GM23338 (cell line): Measurements from ENCODE around the gene ELANE. TPM values are rescaled to one million over a fixed set of nuclear protein-coding genes. Genes with fewer than 3 reads are reported as not detected.

Source experiments
- ATAC-seq: fragments of 200-7000 bp; cut with Tn5 transposase; 3 replicates; pipeline ENCODE4 v1.9.1; 2020
- DNase-seq: peaks from one replicate; pipeline ENCODE4 v3.0.0-alpha.2; 2015; ENCODE audit warnings: low spot score
- H2AFZ ChIP-seq: fragments of 200-600 bp; sonication (generic); 2 replicates; pipeline ENCODE4 v1.8.0; 2016; ENCODE audit warnings: antibody characterized with exemption, mild to moderate bottlenecking, moderate library complexity
- H3F3A ChIP-seq: fragments of 200-600 bp; sonication (generic); replicated peaks from 2 replicates; pipeline ENCODE4 v1.8.0; 2017; ENCODE audit warnings: antibody characterized with exemption, mixed run types, low read depth
- H3K27ac ChIP-seq: fragments of 200-600 bp; sonication (generic); 2 replicates; pipeline ENCODE4 v1.6.1; 2016; ENCODE audit warnings: low read depth
- H3K27me3 ChIP-seq: fragments of 200-600 bp; sonication (generic); 2 replicates; pipeline ENCODE4 v1.8.0; 2016; ENCODE audit warnings: mild to moderate bottlenecking, mixed run types, moderate library complexity; ENCODE audit not compliant: insufficient read depth
- H3K36me3 ChIP-seq: fragments of 200-600 bp; sonication (generic); 2 replicates; pipeline ENCODE4 v1.8.0; 2016; ENCODE audit warnings: mild to moderate bottlenecking; ENCODE audit not compliant: insufficient read depth
- H3K4me1 ChIP-seq: fragments of 200-600 bp; sonication (generic); 2 replicates; pipeline ENCODE4 v1.8.0; 2016; ENCODE audit warnings: mild to moderate bottlenecking, moderate library complexity; ENCODE audit not compliant: insufficient read depth
- H3K4me2 ChIP-seq: fragments of 200-600 bp; sonication (generic); 2 replicates; pipeline ENCODE4 v1.7.1; 2017; ENCODE audit warnings: mixed run types
- H3K4me3 ChIP-seq: fragments of 200-600 bp; sonication (generic); 2 replicates; pipeline ENCODE4 v1.6.1; 2016; ENCODE audit warnings: mixed run types
- H3K79me2 ChIP-seq: fragments of 200-600 bp; sonication (generic); replicated peaks from 2 replicates; pipeline ENCODE4 v1.8.0; 2017; ENCODE audit warnings: mild to moderate bottlenecking; ENCODE audit not compliant: insufficient read depth
- H3K9me2 ChIP-seq: fragments of 200-600 bp; sonication (generic); 2 replicates; pipeline ENCODE4 v1.8.0; 2017; ENCODE audit not compliant: insufficient read depth
- H4K20me1 ChIP-seq: fragments of 200-600 bp; sonication (generic); replicated peaks from 2 replicates; pipeline ENCODE4 v1.8.0; 2017; ENCODE audit warnings: mild to moderate bottlenecking; ENCODE audit not compliant: insufficient read depth
- H3K27ac Mint-ChIP-seq: 2 replicates; pipeline ENCODE4 v1.8.0; 2020; ENCODE audit warnings: inconsistent platforms, mild to moderate bottlenecking, moderate library complexity, mixed read lengths
- H3K27me3 Mint-ChIP-seq: 3 replicates; pipeline ENCODE4 v1.8.0; 2022; ENCODE audit warnings: low read depth, mild to moderate bottlenecking, moderate library complexity, mixed read lengths, inconsistent platforms; ENCODE audit not compliant: insufficient read depth, poor library complexity
- H3K36me3 Mint-ChIP-seq: 3 replicates; pipeline ENCODE4 v1.8.0; 2021; ENCODE audit warnings: low read depth, mild to moderate bottlenecking, inconsistent platforms, moderate library complexity, mixed read lengths
- H3K4me1 Mint-ChIP-seq: 3 replicates; pipeline ENCODE4 v1.8.0; 2020; ENCODE audit warnings: mild to moderate bottlenecking, inconsistent platforms, mixed read lengths
- H3K4me3 Mint-ChIP-seq: 3 replicates; pipeline ENCODE4 v1.8.0; 2021; ENCODE audit warnings: moderate library complexity, mild to moderate bottlenecking, inconsistent platforms, mixed read lengths
- H3K9me3 Mint-ChIP-seq: 3 replicates; pipeline ENCODE4 v1.8.0; 2020; ENCODE audit warnings: moderate library complexity, mild to moderate bottlenecking, inconsistent platforms, mixed read lengths
- CREB1 ChIP-seq: fragments of 250-450 bp; sonication (Bioruptor Pico); IDR thresholded peaks from 2 replicates; pipeline ENCODE4 v1.5.0; 2020; ENCODE audit warnings: low read depth, mild to moderate bottlenecking, moderate library complexity
- EZH2 ChIP-seq: fragments of 200-600 bp; sonication (generic); IDR thresholded peaks from one replicate; pipeline ENCODE4 v1.8.0; 2017; ENCODE audit warnings: antibody characterized with exemption, mild to moderate bottlenecking, low read depth; ENCODE audit not compliant: unreplicated experiment
- EZH2phosphoT487 ChIP-seq: fragments of 200-600 bp; sonication (generic); IDR thresholded peaks from one replicate; pipeline ENCODE4 v1.8.1; 2018; ENCODE audit warnings: antibody characterized with exemption; ENCODE audit not compliant: unreplicated experiment
- JUNB ChIP-seq: IDR thresholded peaks from one replicate; pipeline ENCODE4 v1.6.1; 2016; ENCODE audit warnings: antibody characterized with exemption; ENCODE audit not compliant: unreplicated experiment
- NANOG ChIP-seq: IDR thresholded peaks from 2 replicates; pipeline ENCODE4 v1.6.1; 2016; ENCODE audit warnings: antibody characterized with exemption, borderline replicate concordance
- POLR2AphosphoS5 ChIP-seq: IDR thresholded peaks from 2 replicates; pipeline ENCODE4 v1.6.1; 2016; ENCODE audit warnings: antibody characterized with exemption, low read depth
- STAT1 ChIP-seq: IDR thresholded peaks from one replicate; pipeline ENCODE4 v1.6.1; 2016; ENCODE audit warnings: antibody characterized with exemption; ENCODE audit not compliant: unreplicated experiment
- ZNF114 ChIP-seq: fragments of 250-450 bp; sonication (Bioruptor Pico); IDR thresholded peaks from 2 replicates; pipeline ENCODE4 v1.5.0; 2020; ENCODE audit warnings: mild to moderate bottlenecking, moderate library complexity
- ZNF331 ChIP-seq: fragments of 250-450 bp; sonication (Bioruptor Pico); IDR thresholded peaks from 2 replicates; pipeline ENCODE4 v1.5.0; 2020; ENCODE audit warnings: low read depth, mild to moderate bottlenecking, moderate library complexity
- polyA plus RNA-seq: library from polyadenylated mRNA; unstranded; fragments of >200 nt; fragmentation: Nextera tagmentation; extraction: Ambion mirVana; gene quantifications from 2 replicates; pipeline ENCODE4 v1.2.1, GENCODE V29; 2016
- total RNA-seq: library from RNA; depleted of rRNA; stranded (reverse); fragments of >200 nt; shearing (Covaris generic); gene quantifications from 2 replicates; pipeline ENCODE4 v1.2.3, GENCODE V29; 2014
- TF ChIP-seq, protein P1 (sequence below): IDR thresholded peaks from one replicate; pipeline ENCODE4 v1.6.1; 2018; ENCODE audit warnings: antibody characterized with exemption; ENCODE audit not compliant: unreplicated experiment
- TF ChIP-seq, protein P2 (sequence below): fragments of 250-450 bp; sonication (Bioruptor Pico); IDR thresholded peaks from 2 replicates; pipeline ENCODE4 v1.5.0; 2020; ENCODE audit warnings: mild to moderate bottlenecking, moderate library complexity
- TF ChIP-seq, protein P3 (sequence below): IDR thresholded peaks from 2 replicates; pipeline ENCODE4 v1.6.1; 2016; ENCODE audit warnings: antibody characterized with exemption
- TF ChIP-seq, protein P4 (sequence below), 2 experiments: fragments of 200-600 bp in 1 of 2; sonication (generic) in 1 of 2; conservative IDR thresholded peaks; 2 replicates each; pipeline versions ENCODE4 v1.5.1 to v1.6.1; 2016 to 2017; ENCODE audit warnings: antibody characterized with exemption in 2 of 2, low read depth in 2 of 2, mild to moderate bottlenecking in 2 of 2, moderate library complexity in 1 of 2

The ELANE gene
- total and polyA plus RNA-seq, 2 experiments from 2014 or later = not detected

DNA sequence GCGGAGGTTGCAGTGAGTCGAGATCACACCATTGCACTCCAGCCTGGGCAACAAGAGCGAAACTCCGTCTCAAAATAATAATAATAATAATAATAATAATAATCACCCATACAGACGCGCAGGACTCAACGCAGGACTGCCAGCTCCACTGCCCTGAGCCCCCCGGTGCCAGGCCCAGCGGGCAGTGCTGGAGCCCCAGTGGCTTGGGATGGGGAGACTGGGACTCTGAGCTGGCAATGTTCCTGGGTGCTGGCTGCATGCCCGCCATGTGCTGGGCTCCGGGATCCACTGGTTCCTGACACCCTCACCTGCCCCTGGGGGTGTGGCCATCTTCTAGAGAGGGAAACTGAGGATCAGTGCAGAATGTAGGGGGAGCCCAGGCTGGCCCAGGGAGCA lies 24.8 kb upstream of the ELANE start:
- Histone ChIP-seq H3K4me3 (no peak overlapping the region), H4K20me1 (no peaks in the 10 kb centered on the region), H3K27ac (no peak overlapping the region), H3K79me2 (no peaks in the 10 kb centered on the region), H3K9me2 (no peaks in the 10 kb centered on the region), H3K36me3 (no peaks in the 10 kb centered on the region), H3K27me3 (no peaks in the 10 kb centered on the region; the same call in 1 of the 2 replicates), H3K4me1 (peaks cover 9% of the 10 kb centered on the region; the same call in 1 of the 2 replicates), H2AFZ (no peak overlapping the region), H3K4me2 (no peak overlapping the region), H3F3A (no peaks in the 10 kb centered on the region)
- ATAC-seq (no peak), DNase-seq (no peak)
- H3K4me3 Mint-ChIP-seq = no peak overlapping the region
- peaks cover 9% of the 10 kb centered on the region for H3K27me3 Mint-ChIP-seq
- TF ChIP-seq, protein P1, sequence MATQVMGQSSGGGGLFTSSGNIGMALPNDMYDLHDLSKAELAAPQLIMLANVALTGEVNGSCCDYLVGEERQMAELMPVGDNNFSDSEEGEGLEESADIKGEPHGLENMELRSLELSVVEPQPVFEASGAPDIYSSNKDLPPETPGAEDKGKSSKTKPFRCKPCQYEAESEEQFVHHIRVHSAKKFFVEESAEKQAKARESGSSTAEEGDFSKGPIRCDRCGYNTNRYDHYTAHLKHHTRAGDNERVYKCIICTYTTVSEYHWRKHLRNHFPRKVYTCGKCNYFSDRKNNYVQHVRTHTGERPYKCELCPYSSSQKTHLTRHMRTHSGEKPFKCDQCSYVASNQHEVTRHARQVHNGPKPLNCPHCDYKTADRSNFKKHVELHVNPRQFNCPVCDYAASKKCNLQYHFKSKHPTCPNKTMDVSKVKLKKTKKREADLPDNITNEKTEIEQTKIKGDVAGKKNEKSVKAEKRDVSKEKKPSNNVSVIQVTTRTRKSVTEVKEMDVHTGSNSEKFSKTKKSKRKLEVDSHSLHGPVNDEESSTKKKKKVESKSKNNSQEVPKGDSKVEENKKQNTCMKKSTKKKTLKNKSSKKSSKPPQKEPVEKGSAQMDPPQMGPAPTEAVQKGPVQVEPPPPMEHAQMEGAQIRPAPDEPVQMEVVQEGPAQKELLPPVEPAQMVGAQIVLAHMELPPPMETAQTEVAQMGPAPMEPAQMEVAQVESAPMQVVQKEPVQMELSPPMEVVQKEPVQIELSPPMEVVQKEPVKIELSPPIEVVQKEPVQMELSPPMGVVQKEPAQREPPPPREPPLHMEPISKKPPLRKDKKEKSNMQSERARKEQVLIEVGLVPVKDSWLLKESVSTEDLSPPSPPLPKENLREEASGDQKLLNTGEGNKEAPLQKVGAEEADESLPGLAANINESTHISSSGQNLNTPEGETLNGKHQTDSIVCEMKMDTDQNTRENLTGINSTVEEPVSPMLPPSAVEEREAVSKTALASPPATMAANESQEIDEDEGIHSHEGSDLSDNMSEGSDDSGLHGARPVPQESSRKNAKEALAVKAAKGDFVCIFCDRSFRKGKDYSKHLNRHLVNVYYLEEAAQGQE = no peak
- no peak for TF ChIP-seq JUNB
- TF ChIP-seq, protein P2, sequence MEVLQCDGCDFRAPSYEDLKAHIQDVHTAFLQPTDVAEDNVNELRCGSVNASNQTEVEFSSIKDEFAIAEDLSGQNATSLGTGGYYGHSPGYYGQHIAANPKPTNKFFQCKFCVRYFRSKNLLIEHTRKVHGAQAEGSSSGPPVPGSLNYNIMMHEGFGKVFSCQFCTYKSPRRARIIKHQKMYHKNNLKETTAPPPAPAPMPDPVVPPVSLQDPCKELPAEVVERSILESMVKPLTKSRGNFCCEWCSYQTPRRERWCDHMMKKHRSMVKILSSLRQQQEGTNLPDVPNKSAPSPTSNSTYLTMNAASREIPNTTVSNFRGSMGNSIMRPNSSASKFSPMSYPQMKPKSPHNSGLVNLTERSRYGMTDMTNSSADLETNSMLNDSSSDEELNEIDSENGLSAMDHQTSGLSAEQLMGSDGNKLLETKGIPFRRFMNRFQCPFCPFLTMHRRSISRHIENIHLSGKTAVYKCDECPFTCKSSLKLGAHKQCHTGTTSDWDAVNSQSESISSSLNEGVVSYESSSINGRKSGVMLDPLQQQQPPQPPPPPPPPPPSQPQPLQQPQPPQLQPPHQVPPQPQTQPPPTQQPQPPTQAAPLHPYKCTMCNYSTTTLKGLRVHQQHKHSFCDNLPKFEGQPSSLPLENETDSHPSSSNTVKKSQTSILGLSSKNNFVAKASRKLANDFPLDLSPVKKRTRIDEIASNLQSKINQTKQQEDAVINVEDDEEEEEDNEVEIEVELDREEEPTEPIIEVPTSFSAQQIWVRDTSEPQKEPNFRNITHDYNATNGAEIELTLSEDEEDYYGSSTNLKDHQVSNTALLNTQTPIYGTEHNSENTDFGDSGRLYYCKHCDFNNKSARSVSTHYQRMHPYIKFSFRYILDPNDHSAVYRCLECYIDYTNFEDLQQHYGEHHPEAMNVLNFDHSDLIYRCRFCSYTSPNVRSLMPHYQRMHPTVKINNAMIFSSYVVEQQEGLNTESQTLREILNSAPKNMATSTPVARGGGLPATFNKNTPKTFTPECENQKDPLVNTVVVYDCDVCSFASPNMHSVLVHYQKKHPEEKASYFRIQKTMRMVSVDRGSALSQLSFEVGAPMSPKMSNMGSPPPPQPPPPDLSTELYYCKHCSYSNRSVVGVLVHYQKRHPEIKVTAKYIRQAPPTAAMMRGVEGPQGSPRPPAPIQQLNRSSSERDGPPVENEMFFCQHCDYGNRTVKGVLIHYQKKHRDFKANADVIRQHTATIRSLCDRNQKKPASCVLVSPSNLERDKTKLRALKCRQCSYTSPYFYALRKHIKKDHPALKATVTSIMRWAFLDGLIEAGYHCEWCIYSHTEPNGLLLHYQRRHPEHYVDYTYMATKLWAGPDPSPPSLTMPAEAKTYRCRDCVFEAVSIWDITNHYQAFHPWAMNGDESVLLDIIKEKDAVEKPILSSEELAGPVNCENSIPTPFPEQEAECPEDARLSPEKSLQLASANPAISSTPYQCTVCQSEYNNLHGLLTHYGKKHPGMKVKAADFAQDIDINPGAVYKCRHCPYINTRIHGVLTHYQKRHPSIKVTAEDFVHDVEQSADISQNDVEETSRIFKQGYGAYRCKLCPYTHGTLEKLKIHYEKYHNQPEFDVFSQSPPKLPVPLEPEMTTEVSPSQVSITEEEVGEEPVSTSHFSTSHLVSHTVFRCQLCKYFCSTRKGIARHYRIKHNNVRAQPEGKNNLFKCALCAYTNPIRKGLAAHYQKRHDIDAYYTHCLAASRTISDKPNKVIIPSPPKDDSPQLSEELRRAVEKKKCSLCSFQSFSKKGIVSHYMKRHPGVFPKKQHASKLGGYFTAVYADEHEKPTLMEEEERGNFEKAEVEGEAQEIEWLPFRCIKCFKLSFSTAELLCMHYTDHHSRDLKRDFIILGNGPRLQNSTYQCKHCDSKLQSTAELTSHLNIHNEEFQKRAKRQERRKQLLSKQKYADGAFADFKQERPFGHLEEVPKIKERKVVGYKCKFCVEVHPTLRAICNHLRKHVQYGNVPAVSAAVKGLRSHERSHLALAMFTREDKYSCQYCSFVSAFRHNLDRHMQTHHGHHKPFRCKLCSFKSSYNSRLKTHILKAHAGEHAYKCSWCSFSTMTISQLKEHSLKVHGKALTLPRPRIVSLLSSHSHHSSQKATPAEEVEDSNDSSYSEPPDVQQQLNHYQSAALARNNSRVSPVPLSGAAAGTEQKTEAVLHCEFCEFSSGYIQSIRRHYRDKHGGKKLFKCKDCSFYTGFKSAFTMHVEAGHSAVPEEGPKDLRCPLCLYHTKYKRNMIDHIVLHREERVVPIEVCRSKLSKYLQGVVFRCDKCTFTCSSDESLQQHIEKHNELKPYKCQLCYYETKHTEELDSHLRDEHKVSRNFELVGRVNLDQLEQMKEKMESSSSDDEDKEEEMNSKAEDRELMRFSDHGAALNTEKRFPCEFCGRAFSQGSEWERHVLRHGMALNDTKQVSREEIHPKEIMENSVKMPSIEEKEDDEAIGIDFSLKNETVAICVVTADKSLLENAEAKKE (CRISPR knock-in tag) = no peak
- TF ChIP-seq ZNF114 (CRISPR knock-in tag) = no peak
- no peak for TF ChIP-seq ZNF331 (CRISPR knock-in tag)
- TF ChIP-seq, protein P3, sequence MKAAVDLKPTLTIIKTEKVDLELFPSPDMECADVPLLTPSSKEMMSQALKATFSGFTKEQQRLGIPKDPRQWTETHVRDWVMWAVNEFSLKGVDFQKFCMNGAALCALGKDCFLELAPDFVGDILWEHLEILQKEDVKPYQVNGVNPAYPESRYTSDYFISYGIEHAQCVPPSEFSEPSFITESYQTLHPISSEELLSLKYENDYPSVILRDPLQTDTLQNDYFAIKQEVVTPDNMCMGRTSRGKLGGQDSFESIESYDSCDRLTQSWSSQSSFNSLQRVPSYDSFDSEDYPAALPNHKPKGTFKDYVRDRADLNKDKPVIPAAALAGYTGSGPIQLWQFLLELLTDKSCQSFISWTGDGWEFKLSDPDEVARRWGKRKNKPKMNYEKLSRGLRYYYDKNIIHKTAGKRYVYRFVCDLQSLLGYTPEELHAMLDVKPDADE = no peak
- no peak for TF ChIP-seq POLR2AphosphoS5
- no peak for TF ChIP-seq STAT1
- TF ChIP-seq EZH2 = no peak
- no peak for TF ChIP-seq EZH2phosphoT487
- TF ChIP-seq CREB1 (CRISPR knock-in tag) = no peak
- no peak for TF ChIP-seq NANOG
- TF ChIP-seq, protein P4, sequence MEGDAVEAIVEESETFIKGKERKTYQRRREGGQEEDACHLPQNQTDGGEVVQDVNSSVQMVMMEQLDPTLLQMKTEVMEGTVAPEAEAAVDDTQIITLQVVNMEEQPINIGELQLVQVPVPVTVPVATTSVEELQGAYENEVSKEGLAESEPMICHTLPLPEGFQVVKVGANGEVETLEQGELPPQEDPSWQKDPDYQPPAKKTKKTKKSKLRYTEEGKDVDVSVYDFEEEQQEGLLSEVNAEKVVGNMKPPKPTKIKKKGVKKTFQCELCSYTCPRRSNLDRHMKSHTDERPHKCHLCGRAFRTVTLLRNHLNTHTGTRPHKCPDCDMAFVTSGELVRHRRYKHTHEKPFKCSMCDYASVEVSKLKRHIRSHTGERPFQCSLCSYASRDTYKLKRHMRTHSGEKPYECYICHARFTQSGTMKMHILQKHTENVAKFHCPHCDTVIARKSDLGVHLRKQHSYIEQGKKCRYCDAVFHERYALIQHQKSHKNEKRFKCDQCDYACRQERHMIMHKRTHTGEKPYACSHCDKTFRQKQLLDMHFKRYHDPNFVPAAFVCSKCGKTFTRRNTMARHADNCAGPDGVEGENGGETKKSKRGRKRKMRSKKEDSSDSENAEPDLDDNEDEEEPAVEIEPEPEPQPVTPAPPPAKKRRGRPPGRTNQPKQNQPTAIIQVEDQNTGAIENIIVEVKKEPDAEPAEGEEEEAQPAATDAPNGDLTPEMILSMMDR (conservative IDR thresholded peaks at IDR 0.05; ENCODE audit: low read depth in 2 of 2) = no peak
- H3K4me1 Mint-ChIP-seq = peaks cover 6% of the 10 kb centered on the region; the same call in 2 of the 3 replicates
- H3K36me3 Mint-ChIP-seq = no peaks in the 10 kb centered on the region
- H3K9me3 Mint-ChIP-seq = no peaks in the 10 kb centered on the region
- no peak overlapping the region for H3K27ac Mint-ChIP-seq
